Measurements from ENCODE around the gene ODF2. TPM values are rescaled to one million over a fixed set of nuclear protein-coding genes. Genes with fewer than 3 reads are reported as not detected.
A peak's percentile ranks its signal among the peaks of the same experiment; 100 is the strongest.

ODF2 gene
- 40.7 TPM for total RNA-seq (ENCODE audit: unreplicated experiment)
- long read RNA-seq, partial matches to known transcripts: 9 of 20 reads
- long read RNA-seq, other reads (novel, unspliced or antisense): 10 of 20 reads

DNA sequence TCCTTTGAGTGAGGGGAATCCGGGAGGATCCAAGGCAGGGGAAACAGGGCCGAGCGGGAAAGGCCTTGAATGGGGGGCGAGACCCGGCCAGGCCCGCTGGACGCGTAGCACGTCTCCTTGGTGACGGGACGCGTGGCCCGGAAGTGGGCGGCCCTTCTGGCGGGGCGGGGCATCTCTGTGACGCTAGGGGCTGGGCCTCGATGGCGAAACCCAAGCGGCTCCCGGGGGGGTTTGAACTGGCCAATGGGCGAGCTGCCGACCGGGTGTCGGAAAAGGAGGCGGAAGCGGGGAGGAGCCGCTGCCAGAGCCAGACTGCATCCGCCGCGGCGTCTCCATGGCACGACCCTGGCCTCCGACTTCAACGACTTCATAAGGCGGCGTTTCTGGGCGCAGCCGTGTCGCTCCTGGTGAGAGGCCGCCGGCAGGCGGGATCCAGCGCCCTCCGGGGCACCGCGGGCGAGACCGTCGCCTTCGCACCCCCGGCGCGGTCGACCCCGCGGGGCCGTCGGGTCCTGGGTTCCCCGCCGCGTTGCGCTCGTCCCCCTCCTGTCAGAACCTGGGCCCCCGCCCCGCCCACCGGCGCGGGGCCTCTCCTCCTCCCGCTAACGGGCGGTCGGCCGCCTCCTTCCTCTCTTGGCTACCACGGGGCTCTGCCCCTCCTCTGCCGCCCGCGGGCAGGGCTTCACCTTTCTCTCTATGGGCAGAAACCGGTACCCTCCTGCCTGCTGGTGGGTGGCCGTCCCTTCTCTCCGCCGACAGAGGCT lies at the start of gene ODF2:
ODF2 (plus strand) TSS at position 158 of the 764 bp plus-strand sequence; CDS start at position 244, 86 bp downstream.
- Mint-ChIP-seq H3K27ac (ENCODE audit: unreplicated experiment) (peak within 1 kb of the TSS; percentile 72), H3K9me3 (ENCODE audit: unreplicated experiment) (peaks cover 2% of the 10 kb centered on the region), H3K4me3 (ENCODE audit: unreplicated experiment) (peak within 1 kb of the TSS; percentile 88), H3K36me3 (ENCODE audit: unreplicated experiment) (no peaks in the 10 kb centered on the region), H3K27me3 (ENCODE audit: unreplicated experiment) (peaks cover 8% of the 10 kb centered on the region), H3K4me1 (ENCODE audit: low read depth, unreplicated experiment) (peaks cover 2% of the 10 kb centered on the region)
- TF ChIP-seq, protein P1, sequence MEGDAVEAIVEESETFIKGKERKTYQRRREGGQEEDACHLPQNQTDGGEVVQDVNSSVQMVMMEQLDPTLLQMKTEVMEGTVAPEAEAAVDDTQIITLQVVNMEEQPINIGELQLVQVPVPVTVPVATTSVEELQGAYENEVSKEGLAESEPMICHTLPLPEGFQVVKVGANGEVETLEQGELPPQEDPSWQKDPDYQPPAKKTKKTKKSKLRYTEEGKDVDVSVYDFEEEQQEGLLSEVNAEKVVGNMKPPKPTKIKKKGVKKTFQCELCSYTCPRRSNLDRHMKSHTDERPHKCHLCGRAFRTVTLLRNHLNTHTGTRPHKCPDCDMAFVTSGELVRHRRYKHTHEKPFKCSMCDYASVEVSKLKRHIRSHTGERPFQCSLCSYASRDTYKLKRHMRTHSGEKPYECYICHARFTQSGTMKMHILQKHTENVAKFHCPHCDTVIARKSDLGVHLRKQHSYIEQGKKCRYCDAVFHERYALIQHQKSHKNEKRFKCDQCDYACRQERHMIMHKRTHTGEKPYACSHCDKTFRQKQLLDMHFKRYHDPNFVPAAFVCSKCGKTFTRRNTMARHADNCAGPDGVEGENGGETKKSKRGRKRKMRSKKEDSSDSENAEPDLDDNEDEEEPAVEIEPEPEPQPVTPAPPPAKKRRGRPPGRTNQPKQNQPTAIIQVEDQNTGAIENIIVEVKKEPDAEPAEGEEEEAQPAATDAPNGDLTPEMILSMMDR (IDR thresholded peaks at IDR 0.05; ENCODE audit: partially characterized antibody, unreplicated experiment): no peak
- DNase-seq: peak; percentile 100

DNA sequence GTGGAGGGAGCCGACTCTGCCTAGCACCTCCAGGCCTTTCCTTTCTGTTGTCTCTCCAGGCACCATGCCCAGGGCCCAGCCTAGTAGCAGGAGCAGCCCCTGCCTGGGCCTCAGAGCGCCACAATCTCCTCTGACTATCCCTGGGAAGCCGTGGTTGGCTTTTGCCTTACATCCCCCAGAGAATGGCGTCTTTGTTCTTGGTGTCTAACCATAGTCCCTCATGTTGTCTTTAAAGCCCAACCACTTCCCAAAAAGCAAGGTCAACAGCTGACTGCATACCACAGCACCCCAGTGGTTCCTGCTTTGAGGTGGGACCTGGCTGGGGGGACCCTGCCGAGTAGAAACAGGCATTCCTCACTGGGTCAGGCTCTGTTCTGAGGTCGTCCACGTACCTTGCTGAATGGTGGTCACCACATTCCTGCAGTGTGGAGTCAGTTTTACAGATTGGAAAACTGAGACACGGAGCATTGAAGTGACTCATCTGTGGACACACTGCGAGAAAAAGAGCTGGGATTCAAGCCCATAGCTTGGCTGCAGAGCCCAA lies 48.9 kb upstream of the ODF2 start:
- Mint-ChIP-seq H3K27ac (ENCODE audit: unreplicated experiment) (no peak overlapping the region), H3K4me1 (ENCODE audit: low read depth, unreplicated experiment) (peaks cover 13% of the 10 kb centered on the region), H3K27me3 (ENCODE audit: unreplicated experiment) (peaks cover 2% of the 10 kb centered on the region), H3K9me3 (ENCODE audit: unreplicated experiment) (peaks cover 5% of the 10 kb centered on the region), H3K4me3 (ENCODE audit: unreplicated experiment) (no peak overlapping the region), H3K36me3 (ENCODE audit: unreplicated experiment) (no peaks in the 10 kb centered on the region)
- no peak for DNase-seq
- TF ChIP-seq, protein P1 (IDR thresholded peaks at IDR 0.05; ENCODE audit: partially characterized antibody, unreplicated experiment): no peak

DNA sequence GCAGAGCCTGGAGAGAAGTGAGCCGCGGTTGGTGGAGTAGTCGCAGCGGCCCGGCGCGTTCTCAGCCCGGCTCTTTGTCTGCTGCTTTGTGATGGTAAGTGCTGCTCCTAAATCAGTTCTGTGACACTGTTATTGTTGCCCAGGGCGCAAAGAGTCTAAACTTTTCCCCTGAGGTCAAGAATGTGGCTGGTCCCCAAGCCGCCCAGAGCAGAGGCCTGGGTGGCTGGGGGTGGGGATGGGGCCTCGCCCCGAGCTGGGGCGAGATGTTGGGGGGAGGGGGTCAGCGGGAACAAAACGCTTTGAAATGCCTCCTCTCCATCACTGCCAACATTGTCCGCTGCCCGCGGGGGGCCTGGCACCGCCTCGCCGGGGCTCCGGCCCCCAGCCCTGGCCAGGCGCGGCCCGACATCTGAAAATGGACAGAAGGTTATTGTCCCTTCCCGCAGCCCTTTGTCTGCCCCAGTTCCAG lies 46.8 kb upstream of the ODF2 start:
- Mint-ChIP-seq H3K4me3 (ENCODE audit: unreplicated experiment) (peak overlapping the region; percentile 34), H3K36me3 (ENCODE audit: unreplicated experiment) (no peaks in the 10 kb centered on the region), H3K27me3 (ENCODE audit: unreplicated experiment) (peaks cover 2% of the 10 kb centered on the region), H3K27ac (ENCODE audit: unreplicated experiment) (peak overlapping the region; percentile 77), H3K4me1 (ENCODE audit: low read depth, unreplicated experiment) (peaks cover 13% of the 10 kb centered on the region), H3K9me3 (ENCODE audit: unreplicated experiment) (peaks cover 5% of the 10 kb centered on the region)
- TF ChIP-seq, protein P1 (IDR thresholded peaks at IDR 0.05; ENCODE audit: partially characterized antibody, unreplicated experiment): no peak
- peak; percentile 36 for DNase-seq

DNA sequence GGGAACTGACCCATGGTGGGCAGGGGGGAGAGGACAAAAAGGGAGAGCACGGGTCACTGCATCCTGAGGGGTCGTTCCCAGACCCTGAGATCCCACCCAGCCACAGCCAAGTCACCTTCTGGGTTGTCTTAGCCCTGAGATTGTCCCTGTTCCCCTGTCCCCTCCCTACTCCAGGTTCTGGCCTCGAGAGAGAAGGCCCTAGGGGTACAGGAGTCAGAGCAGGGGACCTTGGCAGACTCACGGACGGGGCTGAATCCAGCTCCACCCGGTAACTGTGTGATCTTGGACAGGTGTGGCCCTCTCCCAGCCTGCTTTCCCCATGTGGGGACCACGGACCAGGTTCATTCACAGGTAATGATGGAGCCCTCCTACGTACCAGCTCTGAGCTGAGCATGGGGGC lies 46.4 kb upstream of the ODF2 start:
- peak overlapping the region; percentile 33 for H3K27ac Mint-ChIP-seq (ENCODE audit: unreplicated experiment)
- peaks cover 5% of the 10 kb centered on the region for H3K9me3 Mint-ChIP-seq (ENCODE audit: unreplicated experiment)
- no peaks in the 10 kb centered on the region for H3K36me3 Mint-ChIP-seq (ENCODE audit: unreplicated experiment)
- TF ChIP-seq, protein P1 (IDR thresholded peaks at IDR 0.05; ENCODE audit: partially characterized antibody, unreplicated experiment): no peak
- no peak overlapping the region for H3K4me3 Mint-ChIP-seq (ENCODE audit: unreplicated experiment)
- H3K27me3 Mint-ChIP-seq (ENCODE audit: unreplicated experiment): peaks cover 2% of the 10 kb centered on the region
- DNase-seq: no peak
- peaks cover 13% of the 10 kb centered on the region for H3K4me1 Mint-ChIP-seq (ENCODE audit: low read depth, unreplicated experiment)

DNA sequence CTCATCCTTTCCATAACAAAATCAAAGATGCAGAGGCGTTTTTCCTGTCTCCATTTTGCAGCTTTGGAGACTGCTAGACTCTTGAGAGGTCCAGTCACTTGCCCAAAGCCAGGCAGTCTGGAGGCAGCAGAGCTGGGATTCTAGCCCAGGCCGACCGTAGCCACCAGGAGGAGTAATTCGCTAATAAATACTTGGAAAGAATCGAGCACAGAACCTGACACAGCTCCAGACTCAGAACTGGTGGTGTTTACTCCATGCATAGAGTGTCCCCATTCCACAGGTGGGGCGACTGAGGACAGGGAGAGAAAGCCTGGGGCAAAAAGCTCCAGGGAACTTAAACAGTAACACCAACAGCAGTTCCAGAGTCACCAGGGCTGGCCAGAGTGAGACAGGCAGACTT lies 45.8 kb upstream of the ODF2 start:
- DNase-seq: peak; percentile 42
- Mint-ChIP-seq H3K4me1 (ENCODE audit: low read depth, unreplicated experiment) (peaks cover 13% of the 10 kb centered on the region), H3K27me3 (ENCODE audit: unreplicated experiment) (peaks cover 2% of the 10 kb centered on the region), H3K27ac (ENCODE audit: unreplicated experiment) (no peak overlapping the region), H3K9me3 (ENCODE audit: unreplicated experiment) (peaks cover 5% of the 10 kb centered on the region), H3K4me3 (ENCODE audit: unreplicated experiment) (no peak overlapping the region), H3K36me3 (ENCODE audit: unreplicated experiment) (no peaks in the 10 kb centered on the region)
- TF ChIP-seq, protein P1 (IDR thresholded peaks at IDR 0.05; ENCODE audit: partially characterized antibody, unreplicated experiment): no peak
